Epithelial cell of esophagus (primary cell): ENCODE results near the gene GLTP.

Experiments
- DNase-seq: peaks from one replicate; pipeline ENCODE4 v3.0.0; 2010; ENCODE audit warnings: low read depth
- H3K4me3 ChIP-seq: 2 replicates; pipeline ENCODE4 v1.5.1; 2011; ENCODE audit warnings: mild to moderate bottlenecking, low read length, control low read depth
- CTCF ChIP-seq: IDR thresholded peaks from 2 replicates; pipeline ENCODE4 v1.5.1; 2011; ENCODE audit warnings: low read depth, mild to moderate bottlenecking, low read length, control low read depth, inconsistent platforms; ENCODE audit not compliant: insufficient read depth; ENCODE audit errors: missing control alignments

The GLTP gene

GRCh38 chr12:109829667-109830066, 50.7 kb downstream of the GLTP start:
- no peak overlapping the region for H3K4me3 ChIP-seq
- DNase-seq: no peak
- no peak for TF ChIP-seq CTCF

GRCh38 chr12:109828754-109829511, 51.4 kb downstream of the GLTP start:
- no peak for DNase-seq
- TF ChIP-seq CTCF: no peak
- no peak overlapping the region for H3K4me3 ChIP-seq

- H3K4me3 ChIP-seq: no peak overlapping the region
- no peak for TF ChIP-seq CTCF
- no peak for DNase-seq
These were observed 52.5 kb downstream of the GLTP start for GRCh38 chr12:109827566-109828550.

GRCh38 chr12:109827080-109827479, 53.3 kb downstream of the GLTP start:
- no peak for DNase-seq
- H3K4me3 ChIP-seq: no peak overlapping the region
- TF ChIP-seq CTCF: no peak

- no peak for TF ChIP-seq CTCF
- no peak for DNase-seq
- no peak overlapping the region for H3K4me3 ChIP-seq
These were observed 55.6 kb downstream of the GLTP start for GRCh38 chr12:109824731-109825130.

- H3K4me3 ChIP-seq: no peak overlapping the region
- no peak for TF ChIP-seq CTCF
- no peak for DNase-seq
These were observed 57.4 kb downstream of the GLTP start for GRCh38 chr12:109822951-109823411.

- H3K4me3 ChIP-seq: no peak overlapping the region
- no peak for DNase-seq
- no peak for TF ChIP-seq CTCF
These were observed 57.9 kb downstream of the GLTP start for GRCh38 chr12:109822416-109822815.
